Activated naive CD4-positive, alpha-beta T cell treated with anti-CD3 and anti-CD28 coated beads, Interleukin-2, amount 50 U/mL, for 72 hours (primary cell): ENCODE measurements around the gene LRBA. TPM values are rescaled to one million over a fixed set of nuclear protein-coding genes. Genes with fewer than 3 reads are reported as not detected.

Source experiments
- ATAC-seq, 2 donors: fragments of 150-1000 bp; cut with Tn5 transposase; 2 replicates each; pipeline ENCODE4 v1.10.0; 2021; ENCODE audit warnings: mild to moderate bottlenecking in 2 of 2, moderate library complexity in 2 of 2
- DNase-seq, 2 donors: peaks; one replicate each; pipeline ENCODE4 v3.0.0; 2021 to 2022; ENCODE audit warnings: low spot score in 2 of 2
- H3K27ac Mint-ChIP-seq, 2 donors: one replicate each; pipeline ENCODE4 v1.8.0; 2022; ENCODE audit warnings: mild to moderate bottlenecking in 2 of 2, mixed read lengths in 2 of 2
- H3K36me3 Mint-ChIP-seq, 2 donors: one replicate each; pipeline ENCODE4 v1.8.0; 2022; ENCODE audit warnings: mixed read lengths in 2 of 2
- H3K9me3 Mint-ChIP-seq, 2 donors: one replicate each; pipeline ENCODE4 v1.8.0; 2022; ENCODE audit warnings: mixed read lengths in 2 of 2
- total RNA-seq, 2 donors: library from RNA; stranded (reverse); gene quantifications; one replicate each; pipeline ENCODE4 v1.2.3, GENCODE V29; 2022

LRBA gene
- total RNA-seq, 2 donors from 2014 or later = 72.0 to 77.9 TPM

DNA sequence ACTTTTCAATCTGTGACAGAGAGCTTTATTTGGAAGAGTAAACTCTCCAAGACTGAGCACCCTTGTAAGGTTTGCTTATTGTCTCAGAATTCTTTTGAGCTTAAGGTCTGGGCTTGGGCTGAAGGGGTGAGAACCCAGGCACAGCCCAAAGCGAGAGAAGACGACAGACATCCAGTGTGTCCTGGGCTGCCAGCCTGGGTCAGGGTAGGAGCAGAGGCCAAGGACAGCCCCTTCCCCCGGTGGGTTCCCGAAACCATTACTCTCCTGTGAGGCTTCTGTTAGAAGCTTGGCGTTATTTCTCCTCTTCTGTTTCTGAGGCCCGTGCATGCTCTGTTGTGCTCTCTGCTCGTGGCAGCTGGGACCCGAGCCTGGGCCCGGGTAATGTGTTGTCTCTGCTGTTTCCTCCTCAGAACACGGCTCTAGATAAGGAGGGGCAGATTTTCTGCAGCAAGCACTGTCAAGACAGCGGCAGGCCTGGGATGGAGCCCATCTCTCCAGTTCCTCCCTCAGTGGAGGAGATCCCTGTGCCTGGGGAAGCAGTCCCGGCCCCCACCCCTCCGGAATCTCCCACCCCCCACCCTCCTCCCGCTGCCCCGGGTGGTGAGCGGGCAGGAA is 759.4 kb downstream of the LRBA start:
- ATAC-seq = no peak
- H3K36me3 Mint-ChIP-seq = no peaks in the 10 kb centered on the region
- H3K9me3 Mint-ChIP-seq = no peaks in the 10 kb centered on the region
- H3K27ac Mint-ChIP-seq = no peak overlapping the region
- no peak for DNase-seq

DNA sequence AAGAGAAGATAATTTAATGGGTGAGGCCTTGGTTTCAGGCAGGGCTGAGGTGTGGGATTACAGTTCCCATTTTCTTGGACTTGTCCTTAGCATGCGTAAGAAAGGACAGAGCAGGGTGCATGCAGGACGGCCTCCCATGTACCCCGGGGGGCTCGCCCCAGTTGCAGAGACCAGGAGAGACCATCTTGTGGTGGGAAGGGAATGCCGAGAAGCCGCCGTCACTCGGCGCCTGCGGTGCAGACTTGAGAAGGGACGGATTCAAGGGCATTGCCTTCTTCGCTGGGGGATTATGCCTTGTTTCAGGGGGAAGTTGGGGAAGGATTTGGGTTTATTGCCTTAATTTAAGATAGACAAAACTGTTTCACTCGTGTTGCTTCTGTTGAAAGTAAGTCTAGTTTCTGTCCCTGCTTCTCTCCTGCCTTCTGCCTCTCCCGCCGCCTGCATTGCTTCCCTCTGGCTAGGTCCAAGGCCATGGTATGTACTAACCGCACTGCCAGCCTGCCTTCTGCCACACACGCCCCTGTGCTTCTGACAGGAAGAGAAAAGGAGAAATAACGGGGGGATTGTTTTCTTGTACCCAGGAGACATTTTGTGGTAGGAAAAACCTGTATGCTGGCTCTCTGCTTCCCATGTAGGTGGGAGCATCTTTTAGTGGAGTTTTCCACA is 761.0 kb downstream of the LRBA start:
- no peak for ATAC-seq
- Mint-ChIP-seq H3K9me3 (no peaks in the 10 kb centered on the region), H3K27ac (peak overlapping the region in 1 of 2 donors; percentile 61), H3K36me3 (no peaks in the 10 kb centered on the region)
- no peak for DNase-seq

DNA sequence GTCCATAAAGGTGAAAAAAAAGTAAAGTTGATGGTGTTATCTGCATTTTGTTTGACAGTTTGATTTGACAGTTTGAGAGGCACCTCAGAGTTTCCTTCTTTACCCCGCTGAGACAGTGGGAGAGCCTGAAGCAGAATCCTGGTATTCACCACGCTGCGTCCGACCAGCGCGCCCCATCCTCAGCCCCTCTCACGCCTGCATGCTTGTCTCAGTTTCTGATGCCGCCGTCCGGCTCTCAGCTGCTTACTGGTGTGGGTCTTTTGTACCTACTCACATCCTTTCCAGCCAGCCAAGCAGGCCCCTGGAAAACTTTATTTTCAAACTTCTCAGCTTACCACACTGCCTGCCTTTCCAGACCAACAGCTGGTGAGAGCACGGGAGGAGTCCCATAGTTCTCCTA is 761.7 kb downstream of the LRBA start:
- Mint-ChIP-seq H3K9me3 (no peaks in the 10 kb centered on the region), H3K36me3 (no peaks in the 10 kb centered on the region), H3K27ac (no peak overlapping the region)
- ATAC-seq = no peak
- DNase-seq = no peak

GRCh38 chr4:150252741-150253140 is 762.3 kb downstream of the LRBA start:
- DNase-seq = no peak
- no peaks in the 10 kb centered on the region for H3K9me3 Mint-ChIP-seq
- ATAC-seq = no peak
- peak overlapping the region in 1 of 2 donors; percentile 51 for H3K27ac Mint-ChIP-seq
- no peaks in the 10 kb centered on the region for H3K36me3 Mint-ChIP-seq

DNA sequence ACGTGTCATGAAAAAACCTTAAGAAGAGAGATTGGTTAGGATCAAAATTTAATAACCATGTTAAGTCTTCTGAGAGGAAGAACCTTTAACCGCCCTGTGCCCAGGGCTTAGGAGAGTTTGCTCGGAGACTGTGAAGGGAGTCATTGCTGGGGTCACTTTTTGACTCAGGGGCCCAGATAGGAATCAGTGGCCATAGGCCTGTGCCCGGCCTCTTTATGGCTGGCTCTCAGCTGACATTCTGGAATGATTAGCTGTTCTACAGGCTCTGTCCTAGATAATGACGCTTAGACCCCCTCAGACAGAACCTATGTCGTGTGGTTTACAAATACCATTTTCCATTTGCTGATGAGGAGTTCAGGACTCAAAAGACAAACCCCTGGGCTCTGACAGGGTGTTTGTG is 762.8 kb downstream of the LRBA start:
- no peak for DNase-seq
- no peaks in the 10 kb centered on the region for H3K36me3 Mint-ChIP-seq
- H3K27ac Mint-ChIP-seq = no peak overlapping the region
- peak in 1 of 2 donors; percentile 15 for ATAC-seq
- no peaks in the 10 kb centered on the region for H3K9me3 Mint-ChIP-seq

DNA sequence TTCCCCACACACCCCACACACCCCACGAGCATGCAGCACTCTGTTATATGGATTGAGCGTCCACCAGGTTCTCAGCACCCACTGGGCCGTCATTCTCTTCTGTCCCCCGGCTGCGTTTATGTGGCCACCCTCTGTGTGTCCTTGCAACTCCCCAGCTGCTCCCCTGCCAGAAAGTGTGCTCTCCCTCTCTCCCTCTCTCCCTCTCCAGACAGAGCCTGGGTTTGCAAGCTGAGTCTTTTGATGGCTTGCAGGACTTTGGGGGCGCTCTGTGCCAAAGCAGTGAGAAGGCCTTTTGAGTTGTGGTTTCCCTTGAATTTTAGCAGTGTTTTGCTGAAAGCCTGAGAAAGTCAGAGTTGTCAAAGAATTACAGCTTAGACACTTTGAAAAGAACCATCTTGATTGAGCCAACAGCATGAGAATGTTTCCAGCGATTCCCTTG is 763.3 kb downstream of the LRBA start:
- Mint-ChIP-seq H3K27ac (no peak overlapping the region), H3K9me3 (no peaks in the 10 kb centered on the region), H3K36me3 (no peaks in the 10 kb centered on the region)
- ATAC-seq (peak; percentile 20 to 46), DNase-seq (no peak)

- DNase-seq (no peak), ATAC-seq (no peak)
- no peak overlapping the region for H3K27ac Mint-ChIP-seq
- no peaks in the 10 kb centered on the region for H3K36me3 Mint-ChIP-seq
- H3K9me3 Mint-ChIP-seq = no peaks in the 10 kb centered on the region
These were observed 764.0 kb downstream of the LRBA start for GRCh38 chr4:150250998-150251651.

- DNase-seq (no peak), ATAC-seq (no peak)
- Mint-ChIP-seq H3K9me3 (no peaks in the 10 kb centered on the region), H3K27ac (no peak overlapping the region), H3K36me3 (no peaks in the 10 kb centered on the region)
These were observed 764.6 kb downstream of the LRBA start for GRCh38 chr4:150250293-150250997.

DNA sequence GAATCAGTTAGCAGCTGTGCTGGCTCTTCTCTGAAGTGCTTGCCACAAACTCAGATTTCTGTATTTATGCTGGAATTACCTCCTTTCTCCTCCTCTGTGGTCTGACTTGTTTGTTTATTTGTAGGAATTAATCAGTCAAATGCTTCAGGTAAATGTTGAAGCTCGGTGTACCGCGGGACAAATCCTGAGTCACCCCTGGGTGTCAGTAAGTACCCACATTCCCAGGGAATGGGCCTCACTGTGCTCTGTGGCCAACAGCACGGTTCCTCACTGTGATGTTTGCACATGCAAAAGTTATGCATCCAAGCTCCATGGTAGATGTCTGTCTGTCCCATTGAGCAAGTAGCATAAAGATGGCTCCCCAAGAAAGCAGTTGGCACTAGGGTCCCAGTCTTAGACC is 766.9 kb downstream of the LRBA start:
- ATAC-seq = no peak
- no peak for DNase-seq

DNA sequence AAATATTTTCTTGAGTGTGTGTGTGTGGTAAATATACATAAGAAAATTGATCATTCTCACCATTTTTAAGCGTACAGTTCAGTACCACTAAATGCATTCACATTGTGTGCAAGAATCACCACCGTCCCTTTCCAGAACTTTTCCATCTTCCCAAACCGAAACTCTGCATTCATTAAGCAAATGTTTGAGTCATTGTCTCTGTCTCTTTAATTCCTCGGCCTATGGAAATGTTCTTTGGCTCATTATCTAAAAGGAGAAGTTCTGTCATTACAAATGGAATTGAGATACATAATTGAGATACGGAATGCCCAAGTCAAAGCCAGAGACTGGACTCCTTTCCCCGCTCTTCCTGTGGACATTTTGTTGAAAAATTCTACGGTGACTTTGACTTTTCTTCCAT is 767.9 kb downstream of the LRBA start:
- Mint-ChIP-seq H3K9me3 (no peaks in the 10 kb centered on the region), H3K27ac (no peak overlapping the region), H3K36me3 (no peaks in the 10 kb centered on the region)
- DNase-seq (no peak), ATAC-seq (no peak)

More for the DNA sequence above, 766.9 kb downstream of the LRBA start:
- Mint-ChIP-seq H3K27ac (no peak overlapping the region), H3K36me3 (no peaks in the 10 kb centered on the region), H3K9me3 (no peaks in the 10 kb centered on the region)

GRCh38 chr4:150244600-150244999 is 770.5 kb downstream of the LRBA start:
- H3K27ac Mint-ChIP-seq = no peak overlapping the region
- no peaks in the 10 kb centered on the region for H3K36me3 Mint-ChIP-seq
- no peak for ATAC-seq
- no peak for DNase-seq
- no peaks in the 10 kb centered on the region for H3K9me3 Mint-ChIP-seq

DNA sequence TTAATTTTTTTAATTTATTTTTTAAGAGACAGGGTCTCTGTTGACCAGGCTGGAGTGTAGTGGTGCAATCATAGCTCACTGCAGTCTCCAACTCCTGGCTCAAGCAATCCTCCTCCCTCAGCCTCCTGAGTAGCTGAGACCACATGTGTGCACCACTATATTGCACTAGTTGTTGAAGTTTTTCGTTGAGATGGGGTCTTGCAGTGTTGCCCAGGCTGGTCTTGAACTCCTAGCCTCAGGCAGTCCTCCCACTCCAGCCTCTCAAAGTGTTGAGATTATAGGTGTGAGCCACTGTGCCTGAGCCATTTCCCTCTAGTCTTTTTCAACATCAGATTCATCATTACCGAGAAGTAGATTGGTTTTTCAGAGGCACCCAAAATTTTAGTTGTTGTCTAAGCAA is 771.2 kb downstream of the LRBA start:
- Mint-ChIP-seq H3K36me3 (no peaks in the 10 kb centered on the region), H3K27ac (no peak overlapping the region), H3K9me3 (no peaks in the 10 kb centered on the region)
- no peak for DNase-seq
- no peak for ATAC-seq

GRCh38 chr4:150242820-150243458 is 772.1 kb downstream of the LRBA start:
- H3K9me3 Mint-ChIP-seq = no peaks in the 10 kb centered on the region
- no peak for ATAC-seq
- peak in 1 of 2 donors; percentile 15 for DNase-seq
- no peaks in the 10 kb centered on the region for H3K36me3 Mint-ChIP-seq
- H3K27ac Mint-ChIP-seq = no peak overlapping the region

GRCh38 chr4:150240011-150240410 is 775.1 kb downstream of the LRBA start:
- Mint-ChIP-seq H3K27ac (no peak overlapping the region), H3K9me3 (no peaks in the 10 kb centered on the region), H3K36me3 (no peaks in the 10 kb centered on the region)
- DNase-seq (no peak), ATAC-seq (no peak)

GRCh38 chr4:150238591-150238990 is 776.5 kb downstream of the LRBA start:
- H3K36me3 Mint-ChIP-seq = no peaks in the 10 kb centered on the region
- ATAC-seq (no peak), DNase-seq (no peak)
- H3K9me3 Mint-ChIP-seq = no peaks in the 10 kb centered on the region
- H3K27ac Mint-ChIP-seq = no peak overlapping the region

GRCh38 chr4:150237110-150237872 is 777.8 kb downstream of the LRBA start:
- DNase-seq (no peak), ATAC-seq (no peak)
- H3K36me3 Mint-ChIP-seq = no peaks in the 10 kb centered on the region
- H3K27ac Mint-ChIP-seq = no peak overlapping the region
- peaks cover 0 to 3% of the 10 kb centered on the region in 2 donors for H3K9me3 Mint-ChIP-seq
